ENCODE data around the gene CCDC33.

GRCh38 chr15:74324714-74325113 is 88.6 kb downstream of the CCDC33 start:
- TF ChIP-seq, protein P1, sequence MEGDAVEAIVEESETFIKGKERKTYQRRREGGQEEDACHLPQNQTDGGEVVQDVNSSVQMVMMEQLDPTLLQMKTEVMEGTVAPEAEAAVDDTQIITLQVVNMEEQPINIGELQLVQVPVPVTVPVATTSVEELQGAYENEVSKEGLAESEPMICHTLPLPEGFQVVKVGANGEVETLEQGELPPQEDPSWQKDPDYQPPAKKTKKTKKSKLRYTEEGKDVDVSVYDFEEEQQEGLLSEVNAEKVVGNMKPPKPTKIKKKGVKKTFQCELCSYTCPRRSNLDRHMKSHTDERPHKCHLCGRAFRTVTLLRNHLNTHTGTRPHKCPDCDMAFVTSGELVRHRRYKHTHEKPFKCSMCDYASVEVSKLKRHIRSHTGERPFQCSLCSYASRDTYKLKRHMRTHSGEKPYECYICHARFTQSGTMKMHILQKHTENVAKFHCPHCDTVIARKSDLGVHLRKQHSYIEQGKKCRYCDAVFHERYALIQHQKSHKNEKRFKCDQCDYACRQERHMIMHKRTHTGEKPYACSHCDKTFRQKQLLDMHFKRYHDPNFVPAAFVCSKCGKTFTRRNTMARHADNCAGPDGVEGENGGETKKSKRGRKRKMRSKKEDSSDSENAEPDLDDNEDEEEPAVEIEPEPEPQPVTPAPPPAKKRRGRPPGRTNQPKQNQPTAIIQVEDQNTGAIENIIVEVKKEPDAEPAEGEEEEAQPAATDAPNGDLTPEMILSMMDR (IDR thresholded peaks at IDR 0.05): no peak
- TF ChIP-seq POLR2A (IDR thresholded peaks at IDR 0.05; ENCODE audit: low read depth): no peak
